ENCODE measurements around the gene ENKUR.

GRCh38 chr10:24935504-24936292 lies 80.3 kb downstream of the ENKUR start:
- TF ChIP-seq ZNF274 (IDR thresholded peaks at IDR 0.05; ENCODE audit: low read depth, low read length), result no peak
- TF ChIP-seq YY1 (IDR thresholded peaks at IDR 0.05; ENCODE audit: insufficient read depth, insufficient read length), result no peak
- TF ChIP-seq SUZ12 (IDR thresholded peaks at IDR 0.05; ENCODE audit: extremely low read depth, insufficient read depth, insufficient read length), result no peak
